Measurements from ENCODE around the gene RAP1GAP2.
"Not testable (repeated sequence)": the region's sequence is repeated elsewhere in the genome, so short reads cannot be mapped to it uniquely, and the experiment has no call there.

Gene RAP1GAP2

GRCh38 chr17:2985318-2985717 is 189.1 kb downstream of the RAP1GAP2 start:
- DNase-seq (ENCODE audit: insufficient read length, low spot score) (no peak), FAIRE-seq (no peak)
- no peak for TF ChIP-seq PAX5 (IDR thresholded peaks at IDR 0.05; ENCODE audit: insufficient read depth, low read length, severe bottlenecking)
- no peak for TF ChIP-seq POLR2A (IDR thresholded peaks at IDR 0.05; ENCODE audit: low read depth, low read length)
- TF ChIP-seq POU2F2 (IDR thresholded peaks at IDR 0.05; ENCODE audit: low read depth, low read length): no peak
- TF ChIP-seq SPI1 (IDR thresholded peaks at IDR 0.05; ENCODE audit: low read depth, low read length): no peak
- TF ChIP-seq POLR2AphosphoS5 (IDR thresholded peaks at IDR 0.05; ENCODE audit: low read depth, low read length): no peak
- no peak for TF ChIP-seq TAF1 (IDR thresholded peaks at IDR 0.05; ENCODE audit: low read depth, low read length)

GRCh38 chr17:2986925-2987324 is 190.7 kb downstream of the RAP1GAP2 start:
- TF ChIP-seq PAX5 (IDR thresholded peaks at IDR 0.05; ENCODE audit: insufficient read depth, low read length, severe bottlenecking) (no peak), POLR2AphosphoS5 (IDR thresholded peaks at IDR 0.05; ENCODE audit: low read depth, low read length) (no peak), SPI1 (IDR thresholded peaks at IDR 0.05; ENCODE audit: low read depth, low read length) (no peak), TAF1 (IDR thresholded peaks at IDR 0.05; ENCODE audit: low read depth, low read length) (no peak), POLR2A (IDR thresholded peaks at IDR 0.05; ENCODE audit: low read depth, low read length) (no peak), POU2F2 (IDR thresholded peaks at IDR 0.05; ENCODE audit: low read depth, low read length) (no peak)
- DNase-seq (ENCODE audit: insufficient read length, low spot score) (no peak), FAIRE-seq (no peak)

GRCh38 chr17:2989396-2989795 is 193.2 kb downstream of the RAP1GAP2 start:
- not testable (repeated sequence) for DNase-seq (ENCODE audit: insufficient read length, low spot score); FAIRE-seq

GRCh38 chr17:2989855-2990254 is 193.6 kb downstream of the RAP1GAP2 start:
- TF ChIP-seq POLR2AphosphoS5 (IDR thresholded peaks at IDR 0.05; ENCODE audit: low read depth, low read length) (no peak), PAX5 (IDR thresholded peaks at IDR 0.05; ENCODE audit: insufficient read depth, low read length, severe bottlenecking) (no peak), POU2F2 (IDR thresholded peaks at IDR 0.05; ENCODE audit: low read depth, low read length) (no peak), SPI1 (IDR thresholded peaks at IDR 0.05; ENCODE audit: low read depth, low read length) (no peak), POLR2A (IDR thresholded peaks at IDR 0.05; ENCODE audit: low read depth, low read length) (no peak), TAF1 (IDR thresholded peaks at IDR 0.05; ENCODE audit: low read depth, low read length) (no peak)
- FAIRE-seq: no peak

GRCh38 chr17:2990396-2990795 is 194.2 kb downstream of the RAP1GAP2 start:
- no peak for TF ChIP-seq POU2F2 (IDR thresholded peaks at IDR 0.05; ENCODE audit: low read depth, low read length)
- TF ChIP-seq POLR2AphosphoS5 (IDR thresholded peaks at IDR 0.05; ENCODE audit: low read depth, low read length): no peak
- TF ChIP-seq POLR2A (IDR thresholded peaks at IDR 0.05; ENCODE audit: low read depth, low read length): no peak
- no peak for TF ChIP-seq PAX5 (IDR thresholded peaks at IDR 0.05; ENCODE audit: insufficient read depth, low read length, severe bottlenecking)
- TF ChIP-seq SPI1 (IDR thresholded peaks at IDR 0.05; ENCODE audit: low read depth, low read length): no peak
- TF ChIP-seq TAF1 (IDR thresholded peaks at IDR 0.05; ENCODE audit: low read depth, low read length): no peak
- FAIRE-seq: no peak
- DNase-seq (ENCODE audit: insufficient read length, low spot score): no peak

More at GRCh38 chr17:2989855-2990254, 193.6 kb downstream of the RAP1GAP2 start:
- DNase-seq (ENCODE audit: insufficient read length, low spot score): no peak

- not testable (repeated sequence) for DNase-seq (ENCODE audit: insufficient read length, low spot score); FAIRE-seq
These were observed 195.3 kb downstream of the RAP1GAP2 start for GRCh38 chr17:2991396-2992180.

- no peak for TF ChIP-seq TAF1 (IDR thresholded peaks at IDR 0.05; ENCODE audit: low read depth, low read length)
- no peak for TF ChIP-seq POLR2AphosphoS5 (IDR thresholded peaks at IDR 0.05; ENCODE audit: low read depth, low read length)
- no peak for TF ChIP-seq POU2F2 (IDR thresholded peaks at IDR 0.05; ENCODE audit: low read depth, low read length)
- TF ChIP-seq POLR2A (IDR thresholded peaks at IDR 0.05; ENCODE audit: low read depth, low read length): no peak
- no peak for TF ChIP-seq SPI1 (IDR thresholded peaks at IDR 0.05; ENCODE audit: low read depth, low read length)
- TF ChIP-seq PAX5 (IDR thresholded peaks at IDR 0.05; ENCODE audit: insufficient read depth, low read length, severe bottlenecking): no peak
- FAIRE-seq (no peak), DNase-seq (ENCODE audit: insufficient read length, low spot score) (no peak)
These were observed 198.2 kb downstream of the RAP1GAP2 start for GRCh38 chr17:2994441-2994840.

- TF ChIP-seq TAF1 (IDR thresholded peaks at IDR 0.05; ENCODE audit: low read depth, low read length) (no peak), POLR2A (IDR thresholded peaks at IDR 0.05; ENCODE audit: low read depth, low read length) (no peak), PAX5 (IDR thresholded peaks at IDR 0.05; ENCODE audit: insufficient read depth, low read length, severe bottlenecking) (no peak), POU2F2 (IDR thresholded peaks at IDR 0.05; ENCODE audit: low read depth, low read length) (no peak), SPI1 (IDR thresholded peaks at IDR 0.05; ENCODE audit: low read depth, low read length) (no peak), POLR2AphosphoS5 (IDR thresholded peaks at IDR 0.05; ENCODE audit: low read depth, low read length) (no peak)
- DNase-seq (ENCODE audit: insufficient read length, low spot score): no peak
- no peak for FAIRE-seq
These were observed 199.1 kb downstream of the RAP1GAP2 start for GRCh38 chr17:2995377-2995776.

GRCh38 chr17:2995886-2996809 is 199.9 kb downstream of the RAP1GAP2 start:
- DNase-seq (ENCODE audit: insufficient read length, low spot score) (no peak), FAIRE-seq (no peak)
- TF ChIP-seq PAX5 (IDR thresholded peaks at IDR 0.05; ENCODE audit: insufficient read depth, low read length, severe bottlenecking) (no peak), POLR2A (IDR thresholded peaks at IDR 0.05; ENCODE audit: low read depth, low read length) (no peak), TAF1 (IDR thresholded peaks at IDR 0.05; ENCODE audit: low read depth, low read length) (no peak), POU2F2 (IDR thresholded peaks at IDR 0.05; ENCODE audit: low read depth, low read length) (no peak), POLR2AphosphoS5 (IDR thresholded peaks at IDR 0.05; ENCODE audit: low read depth, low read length) (no peak), SPI1 (IDR thresholded peaks at IDR 0.05; ENCODE audit: low read depth, low read length) (no peak)
